C4-2B (cell line): Measurements from ENCODE around the gene CYTH3.

ENCODE experiments used
- ZFX ChIP-seq: fragments of 450-650 bp; IDR thresholded peaks from 2 replicates; pipeline ENCODE4 v1.6.1; 2017
- TF ChIP-seq, protein P1 (sequence below): fragments of 450-650 bp; conservative IDR thresholded peaks from 2 replicates; pipeline ENCODE4 v1.5.1; 2017; ENCODE audit warnings: mild to moderate bottlenecking

- TF ChIP-seq, protein P1, sequence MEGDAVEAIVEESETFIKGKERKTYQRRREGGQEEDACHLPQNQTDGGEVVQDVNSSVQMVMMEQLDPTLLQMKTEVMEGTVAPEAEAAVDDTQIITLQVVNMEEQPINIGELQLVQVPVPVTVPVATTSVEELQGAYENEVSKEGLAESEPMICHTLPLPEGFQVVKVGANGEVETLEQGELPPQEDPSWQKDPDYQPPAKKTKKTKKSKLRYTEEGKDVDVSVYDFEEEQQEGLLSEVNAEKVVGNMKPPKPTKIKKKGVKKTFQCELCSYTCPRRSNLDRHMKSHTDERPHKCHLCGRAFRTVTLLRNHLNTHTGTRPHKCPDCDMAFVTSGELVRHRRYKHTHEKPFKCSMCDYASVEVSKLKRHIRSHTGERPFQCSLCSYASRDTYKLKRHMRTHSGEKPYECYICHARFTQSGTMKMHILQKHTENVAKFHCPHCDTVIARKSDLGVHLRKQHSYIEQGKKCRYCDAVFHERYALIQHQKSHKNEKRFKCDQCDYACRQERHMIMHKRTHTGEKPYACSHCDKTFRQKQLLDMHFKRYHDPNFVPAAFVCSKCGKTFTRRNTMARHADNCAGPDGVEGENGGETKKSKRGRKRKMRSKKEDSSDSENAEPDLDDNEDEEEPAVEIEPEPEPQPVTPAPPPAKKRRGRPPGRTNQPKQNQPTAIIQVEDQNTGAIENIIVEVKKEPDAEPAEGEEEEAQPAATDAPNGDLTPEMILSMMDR = no peak
- TF ChIP-seq ZFX = no peak
These were observed 10.7 kb downstream of the CYTH3 start for GRCh38 chr7:6261699-6262098.
